GM10248 (cell line): ENCODE measurements around the gene NTRK3.
"Not testable (repeated sequence)": the region's sequence is repeated elsewhere in the genome, so short reads cannot be mapped to it uniquely, and the experiment has no call there.

ENCODE experiments used
- CTCF ChIA-PET: fragments of 300-600 bp; sonication (Branson Sonifier 250); formaldehyde crosslinking; extraction: SDS; loops from one replicate; lab custom pipeline; 2021; ENCODE audit warnings: antibody characterized with exemption; lab: Yijun Ruan, JAX
- POLR2A ChIA-PET: fragments of 350-650 bp; sonication (Branson Sonifier 250); formaldehyde crosslinking; extraction: SDS; loops from one replicate; lab custom pipeline; 2020; ENCODE audit warnings: antibody characterized with exemption; lab: Yijun Ruan, JAX
- DNase-seq: peaks from one replicate; pipeline ENCODE4 v3.0.0; 2012; ENCODE audit errors: extremely low spot score
- CTCF ChIP-seq: IDR thresholded peaks from 2 replicates; pipeline ENCODE4 v1.5.1; 2012; ENCODE audit warnings: mild to moderate bottlenecking, low read depth; ENCODE audit errors: extremely low read depth, missing control alignments, control extremely low read depth

The NTRK3 gene

GRCh38 chr15:87843312-87843711, 413.2 kb downstream of the NTRK3 start:
- no peak for TF ChIP-seq CTCF
- POLR2A ChIA-PET, result no interaction called here
- CTCF ChIA-PET, result no interaction called here
- DNase-seq, result no peak

- ChIA-PET POLR2A (no interaction called here), CTCF (interaction anchor here (1.2 kb wide), 1 partner anchor 9 kb away, joined by 4 read pairs; no protein-coding TSS in a partner anchor)
- no peak for DNase-seq
- no peak for TF ChIP-seq CTCF
Measured at GRCh38 chr15:87841426-87841998, 415.0 kb downstream of the NTRK3 start.

- POLR2A ChIA-PET, DNase-seq, CTCF ChIA-PET: not testable (repeated sequence)
Measured at GRCh38 chr15:87835830-87836229, 420.7 kb downstream of the NTRK3 start.

GRCh38 chr15:87833333-87833732, 423.2 kb downstream of the NTRK3 start:
- CTCF ChIA-PET, POLR2A ChIA-PET, DNase-seq: not testable (repeated sequence)

- DNase-seq, result no peak
- no peak for TF ChIP-seq CTCF
- CTCF ChIA-PET, result no interaction called here
Measured at GRCh38 chr15:87829332-87830050, 427.0 kb downstream of the NTRK3 start.

GRCh38 chr15:87828608-87829007, 427.9 kb downstream of the NTRK3 start:
- no peak for TF ChIP-seq CTCF
- ChIA-PET POLR2A (no interaction called here), CTCF (no interaction called here)
- no peak for DNase-seq

More at GRCh38 chr15:87829332-87830050, 427.0 kb downstream of the NTRK3 start:
- POLR2A ChIA-PET, result no interaction called here

GRCh38 chr15:87827131-87827530, 429.4 kb downstream of the NTRK3 start:
- DNase-seq, result no peak
- POLR2A ChIA-PET, result no interaction called here
- TF ChIP-seq CTCF, result no peak
- CTCF ChIA-PET, result no interaction called here
